ENCODE data around the gene RPS27.

DNA sequence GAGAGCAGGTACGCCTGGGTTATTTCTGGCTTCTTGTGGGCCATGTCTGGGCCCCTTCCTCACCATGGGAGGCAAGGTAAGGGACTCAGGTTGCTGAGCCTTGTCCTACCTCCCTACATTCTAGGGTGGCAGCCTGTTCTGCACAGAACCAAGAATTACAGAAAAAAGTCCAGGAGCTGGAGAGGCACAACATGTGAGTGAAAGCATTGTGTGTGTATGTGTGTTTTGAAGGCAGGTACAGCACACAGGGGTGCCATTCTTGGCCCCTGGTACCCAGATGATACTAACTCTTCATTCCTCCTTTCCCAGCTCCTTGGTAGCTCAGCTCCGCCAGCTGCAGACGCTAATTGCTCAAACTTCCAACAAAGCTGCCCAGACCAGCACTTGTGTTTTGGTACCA lies 17.5 kb upstream of the RPS27 start:
- TF ChIP-seq CTCF (IDR thresholded peaks at IDR 0.05) (no peak), POLR2AphosphoS5 (IDR thresholded peaks at IDR 0.05; ENCODE audit: insufficient read depth in 1 of 2, low read depth in 1 of 2) (no peak)

All from vagina (tissue), 2 donors.